Upper lobe of left lung (tissue), 4 donors: ENCODE data around the gene ART1.

Experiments used
- CTCF ChIP-seq, 6 experiments: fragments of 450-650 bp in 4 of 6; fragments of 200-600 bp in 2 of 6; sonication (generic) in 2 of 6; IDR thresholded peaks; one replicate each; pipeline ENCODE4 v1.5.1; 2016 to 2019; ENCODE audit warnings: antibody characterized with exemption in 6 of 6
- POLR2A ChIP-seq, 4 donors: fragments of 450-650 bp; IDR thresholded peaks; one replicate each; pipeline ENCODE4 v1.5.1; 2016 to 2017; ENCODE audit warnings: antibody characterized with exemption in 4 of 4, mild to moderate bottlenecking in 2 of 4

GRCh38 chr11:3710485-3711259, 65.7 kb downstream of the ART1 start:
- TF ChIP-seq POLR2A (IDR thresholded peaks at IDR 0.05) = no peak
- TF ChIP-seq CTCF (IDR thresholded peaks at IDR 0.05) = no peak
